Keratinocyte (primary cell): ENCODE results near the gene SURF6. TPM values are rescaled to one million over a fixed set of nuclear protein-coding genes. Genes with fewer than 3 reads are reported as not detected.
"Not testable (repeated sequence)": the region's sequence is repeated elsewhere in the genome, so short reads cannot be mapped to it uniquely, and the experiment has no call there.

ENCODE experiments used
- DNase-seq: peaks from one replicate; pipeline ENCODE4 v3.0.0-alpha.2; 2011; ENCODE audit warnings: low read depth, missing footprints, low spot score
- FAIRE-seq: peaks from 2 replicates; lab custom pipeline; 2011; peaks lifted over from hg19 to GRCh38; lab: Jason Lieb, UNC
- H2AFZ ChIP-seq: 2 replicates; pipeline ENCODE4 v1.6.0; 2012; ENCODE audit warnings: low read length, control low read depth, inconsistent platforms; ENCODE audit not compliant: control insufficient read depth
- H3K27ac ChIP-seq: 2 replicates; pipeline ENCODE4 v1.5.1; 2011; ENCODE audit warnings: low read length; ENCODE audit not compliant: control insufficient read depth, insufficient read depth
- H3K27me3 ChIP-seq: 3 replicates; pipeline ENCODE4 v1.6.0; 2011; ENCODE audit warnings: low read length; ENCODE audit not compliant: control insufficient read depth, insufficient read depth; ENCODE audit errors: extremely low read depth
- H3K36me3 ChIP-seq, 2 experiments: 2 replicates in 1 of 2; 3 replicates in 1 of 2; pipeline ENCODE4 v1.5.1; 2011; ENCODE audit warnings: low read length in 2 of 2, mild to moderate bottlenecking in 1 of 2; ENCODE audit not compliant: control insufficient read depth in 2 of 2, insufficient read depth in 2 of 2; ENCODE audit errors: extremely low read depth in 1 of 2
- H3K4me1 ChIP-seq: 3 replicates; pipeline ENCODE4 v1.5.1; 2011; ENCODE audit warnings: low read length; ENCODE audit not compliant: control insufficient read depth, insufficient read depth; ENCODE audit errors: extremely low read depth
- H3K4me2 ChIP-seq: 3 replicates; pipeline ENCODE4 v1.6.0; 2011; ENCODE audit warnings: low read depth, low read length; ENCODE audit not compliant: control insufficient read depth, insufficient read depth; ENCODE audit errors: extremely low read depth
- H3K4me3 ChIP-seq, 3 experiments: fragments of 200-600 bp in 1 of 3; sonication (generic) in 1 of 3; 2 replicates in 2 of 3; 3 replicates in 1 of 3; pipeline ENCODE4 v1.5.1; 2011 to 2016; ENCODE audit warnings: low read length in 3 of 3, mild to moderate bottlenecking in 3 of 3, control low read depth in 2 of 3, inconsistent platforms in 1 of 3, low read depth in 1 of 3, mixed read lengths in 1 of 3, mixed run types in 1 of 3, moderate library complexity in 1 of 3; ENCODE audit not compliant: control insufficient read depth in 2 of 3, insufficient read depth in 2 of 3; ENCODE audit errors: extremely low read depth in 1 of 3
- H3K79me2 ChIP-seq: 2 replicates; pipeline ENCODE4 v1.6.0; 2012; ENCODE audit warnings: low read length; ENCODE audit not compliant: control insufficient read depth, insufficient read depth
- H3K9ac ChIP-seq: 3 replicates; pipeline ENCODE4 v1.6.0; 2011; ENCODE audit warnings: low read length; ENCODE audit not compliant: control insufficient read depth, insufficient read depth; ENCODE audit errors: extremely low read depth
- H3K9me1 ChIP-seq: 3 replicates; pipeline ENCODE4 v1.6.0; 2011; ENCODE audit warnings: low read length; ENCODE audit not compliant: control insufficient read depth, insufficient read depth; ENCODE audit errors: extremely low read depth
- H3K9me3 ChIP-seq: 2 replicates; pipeline ENCODE4 v1.5.1; 2012; ENCODE audit warnings: low read depth, low read length; ENCODE audit not compliant: control insufficient read depth
- H4K20me1 ChIP-seq: 3 replicates; pipeline ENCODE4 v1.6.0; 2011; ENCODE audit warnings: low read length; ENCODE audit not compliant: control insufficient read depth, insufficient read depth; ENCODE audit errors: extremely low read depth
- CTCF ChIP-seq, 3 experiments: IDR thresholded peaks in 1 of 3; conservative IDR thresholded peaks in 1 of 3; optimal IDR thresholded peaks in 1 of 3; 2 replicates in 2 of 3; 3 replicates in 1 of 3; pipeline versions ENCODE3 to v1.5.1; 2011; ENCODE audit warnings: low read length in 3 of 3, mild to moderate bottlenecking in 3 of 3, moderate library complexity in 2 of 3, control low read depth in 1 of 3, inconsistent platforms in 1 of 3; ENCODE audit not compliant: insufficient read depth in 2 of 3; ENCODE audit errors: extremely low read depth in 1 of 3
- EZH2 ChIP-seq: IDR thresholded peaks from one replicate; pipeline ENCODE4 v1.6.1; 2012; ENCODE audit warnings: inconsistent platforms, mild to moderate bottlenecking, low read length, moderate library complexity
- dilution Hi-C: fragments of 300-500 bp; cut with MboI; formaldehyde crosslinking; loops from one replicate; pipeline ENCODE4 v1.7.0; 2020; ENCODE audit warnings: low sequenced_read_pairs; ENCODE audit not compliant: extremely low pct_ligation_motif_present
- polyA plus RNA-seq, 5 experiments: library from polyadenylated mRNA; depleted of rRNA in 3 of 5; stranded (reverse) in 3 of 5; stranded (forward) in 1 of 5; unstranded in 1 of 5; fragments of >200 nt; gene quantifications; 1 replicate in 1 of 5; 2 replicates in 3 of 5; 3 replicates in 1 of 5; pipeline versions ENCODE4 v1.2.1 to v1.2.3, GENCODE V29; 2011 to 2012; ENCODE audit warnings: missing spikeins in 2 of 5, low read depth in 1 of 5, low replicate concordance in 1 of 5

Gene SURF6
- polyA plus RNA-seq, 1 donor (not counting 4 experiments of a cell fraction or from before 2014, with no cell fraction given), result 13.0 TPM

GRCh38 chr9:133327834-133328484 lies 8.0 kb downstream of the SURF6 start:
- no peaks in the 10 kb centered on the region for H3K9me1 ChIP-seq
- H3K4me1 ChIP-seq, result no peaks in the 10 kb centered on the region
- no peak overlapping the region for H2AFZ ChIP-seq
- H3K27ac ChIP-seq, result no peak overlapping the region
- no peak for FAIRE-seq
- no peak overlapping the region for H3K4me2 ChIP-seq
- no peaks in the 10 kb centered on the region for H4K20me1 ChIP-seq
- dilution Hi-C loops, result no loop called here
- peaks cover 12 to 21% of the 10 kb centered on the region in 2 experiments for H3K36me3 ChIP-seq
- H3K79me2 ChIP-seq, result peaks cover 11% of the 10 kb centered on the region
- H3K9me3 ChIP-seq, result no peaks in the 10 kb centered on the region
- TF ChIP-seq EZH2 (no peak), CTCF (optimal IDR thresholded peaks at IDR 0.05 in 1 of 3, IDR thresholded peaks at IDR 0.05 in 1 of 3, conservative IDR thresholded peaks at IDR 0.05 in 1 of 3; ENCODE audit: extremely low read depth in 1 of 3, insufficient read depth in 2 of 3, low read length in 3 of 3) (no peak)
- peaks cover 4% of the 10 kb centered on the region for H3K27me3 ChIP-seq
- H3K4me3 ChIP-seq, result no peak overlapping the region
- DNase-seq, result no peak
- no peak overlapping the region for H3K9ac ChIP-seq

- H3K9me3 ChIP-seq, H3K79me2 ChIP-seq, H2AFZ ChIP-seq, FAIRE-seq, dilution Hi-C loops, H3K9me1 ChIP-seq, DNase-seq, H3K27me3 ChIP-seq, H4K20me1 ChIP-seq, H3K27ac ChIP-seq, H3K9ac ChIP-seq, H3K4me3 ChIP-seq, H3K4me2 ChIP-seq, H3K4me1 ChIP-seq: not testable (repeated sequence)
- H3K36me3 ChIP-seq, result peaks cover 7 to 12% of the 10 kb centered on the region in 2 experiments
Observed at GRCh38 chr9:133327021-133327420, 9.0 kb downstream of the SURF6 start.
